ENCODE data around the gene FGR. TPM values are rescaled to one million over a fixed set of nuclear protein-coding genes. Genes with fewer than 3 reads are reported as not detected.
"Not testable (repeated sequence)": the region's sequence is repeated elsewhere in the genome, so short reads cannot be mapped to it uniquely, and the experiment has no call there.

The FGR gene
- total RNA-seq, 1 donor from 2014 or later: 28.6 TPM

DNA sequence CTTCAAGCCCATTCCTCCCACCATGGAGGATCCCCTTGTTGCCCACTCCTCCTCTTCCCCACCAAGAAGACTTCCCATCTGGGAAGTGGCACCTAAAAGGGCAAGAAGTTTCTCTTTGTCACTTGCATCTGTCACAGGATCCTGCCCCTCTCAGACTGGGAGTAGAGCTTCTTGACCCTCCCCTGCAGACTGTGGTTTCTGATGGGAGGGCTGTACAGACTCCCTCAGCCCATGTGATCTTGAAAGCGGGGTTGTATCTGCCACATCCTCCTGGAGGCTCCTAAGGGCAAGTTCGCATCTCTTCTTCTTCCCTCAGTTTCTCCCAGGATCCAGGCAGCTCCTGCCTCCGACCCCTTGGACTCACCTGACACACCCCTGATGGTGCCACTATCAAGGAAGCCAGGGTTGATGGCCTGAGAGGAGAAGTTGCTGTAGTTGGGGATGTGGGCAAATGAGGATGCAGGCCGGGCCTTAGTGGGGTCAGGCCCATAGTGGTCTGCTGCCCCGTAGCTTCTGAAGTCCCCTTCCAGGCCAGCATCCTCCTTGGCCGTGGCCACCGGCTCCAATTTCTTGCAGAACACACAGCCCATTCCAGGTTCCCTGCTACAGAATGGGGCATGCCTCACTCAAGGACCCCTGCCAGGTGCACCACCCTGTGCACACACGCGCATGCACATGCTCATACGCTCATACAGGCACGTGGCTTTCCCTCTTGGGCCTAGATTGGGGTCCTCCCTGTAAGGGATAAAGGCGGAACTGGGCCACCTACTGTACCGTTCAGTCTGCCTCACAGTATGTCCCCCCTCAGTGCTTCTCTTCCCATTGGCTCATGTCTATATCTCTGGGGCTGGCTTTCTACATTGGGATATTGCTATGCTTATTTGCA, 11.4 kb downstream of the FGR start:
- POLR2A ChIA-PET: interaction anchor here (0.8 to 15.1 kb wide), 4 partner anchors 13 to 102 kb away, joined by 3 to 271 read pairs (median 9); partner anchors contain the start of genes AHDC1 and FAM76A
- DNase-seq (no peak), ATAC-seq (ENCODE audit: low read depth) (no peak)
- peaks cover 32% of the 10 kb centered on the region for H3K4me1 Mint-ChIP-seq
- H3K4me3 Mint-ChIP-seq: no peak overlapping the region
- intact Hi-C loops (cut with micrococcal nuclease): no loop called here
- TF ChIP-seq, protein P1, sequence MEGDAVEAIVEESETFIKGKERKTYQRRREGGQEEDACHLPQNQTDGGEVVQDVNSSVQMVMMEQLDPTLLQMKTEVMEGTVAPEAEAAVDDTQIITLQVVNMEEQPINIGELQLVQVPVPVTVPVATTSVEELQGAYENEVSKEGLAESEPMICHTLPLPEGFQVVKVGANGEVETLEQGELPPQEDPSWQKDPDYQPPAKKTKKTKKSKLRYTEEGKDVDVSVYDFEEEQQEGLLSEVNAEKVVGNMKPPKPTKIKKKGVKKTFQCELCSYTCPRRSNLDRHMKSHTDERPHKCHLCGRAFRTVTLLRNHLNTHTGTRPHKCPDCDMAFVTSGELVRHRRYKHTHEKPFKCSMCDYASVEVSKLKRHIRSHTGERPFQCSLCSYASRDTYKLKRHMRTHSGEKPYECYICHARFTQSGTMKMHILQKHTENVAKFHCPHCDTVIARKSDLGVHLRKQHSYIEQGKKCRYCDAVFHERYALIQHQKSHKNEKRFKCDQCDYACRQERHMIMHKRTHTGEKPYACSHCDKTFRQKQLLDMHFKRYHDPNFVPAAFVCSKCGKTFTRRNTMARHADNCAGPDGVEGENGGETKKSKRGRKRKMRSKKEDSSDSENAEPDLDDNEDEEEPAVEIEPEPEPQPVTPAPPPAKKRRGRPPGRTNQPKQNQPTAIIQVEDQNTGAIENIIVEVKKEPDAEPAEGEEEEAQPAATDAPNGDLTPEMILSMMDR (IDR thresholded peaks at IDR 0.05): no peak
- H3K27me3 Mint-ChIP-seq: no peaks in the 10 kb centered on the region
- H3K36me3 Mint-ChIP-seq (ENCODE audit: low read depth): peaks cover 32% of the 10 kb centered on the region
- H3K27ac Mint-ChIP-seq: peak overlapping the region; percentile 56
- CTCF ChIA-PET: no interaction called here
- no peaks in the 10 kb centered on the region for H3K9me3 Mint-ChIP-seq

DNA sequence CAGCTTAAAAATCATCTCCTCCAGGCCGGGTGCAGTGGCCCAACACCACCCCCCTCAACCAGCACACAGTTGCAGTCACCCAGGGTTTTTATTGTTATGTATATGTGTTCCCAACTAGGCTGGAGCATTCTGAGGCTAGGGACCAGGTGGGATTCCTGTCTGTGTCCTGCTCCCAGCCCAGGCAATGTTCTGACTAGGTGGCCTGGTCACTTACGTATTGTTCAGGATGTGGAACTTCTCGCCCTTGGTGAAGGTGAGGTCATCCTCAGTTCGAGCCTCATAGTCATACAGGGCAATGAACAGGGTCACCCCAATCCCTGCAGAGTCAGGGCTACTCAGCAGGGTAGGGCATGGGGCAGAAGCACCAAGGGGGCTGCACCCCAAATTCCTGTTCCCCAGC, 12.2 kb downstream of the FGR start:
- Mint-ChIP-seq H3K27ac (no peak overlapping the region), H3K9me3 (no peaks in the 10 kb centered on the region), H3K4me1 (peaks cover 32% of the 10 kb centered on the region), H3K27me3 (no peaks in the 10 kb centered on the region), H3K4me3 (no peak overlapping the region), H3K36me3 (ENCODE audit: low read depth) (peaks cover 36% of the 10 kb centered on the region)
- intact Hi-C loops (cut with micrococcal nuclease): no loop called here
- ATAC-seq (ENCODE audit: low read depth) (no peak), DNase-seq (no peak)
- POLR2A ChIA-PET: interaction anchor here (0.8 to 15.1 kb wide), 3 partner anchors 12 to 103 kb away, joined by 3 to 271 read pairs (median 11); partner anchors contain the start of gene FAM76A
- TF ChIP-seq, protein P1 (IDR thresholded peaks at IDR 0.05): no peak
- CTCF ChIA-PET: no interaction called here

DNA sequence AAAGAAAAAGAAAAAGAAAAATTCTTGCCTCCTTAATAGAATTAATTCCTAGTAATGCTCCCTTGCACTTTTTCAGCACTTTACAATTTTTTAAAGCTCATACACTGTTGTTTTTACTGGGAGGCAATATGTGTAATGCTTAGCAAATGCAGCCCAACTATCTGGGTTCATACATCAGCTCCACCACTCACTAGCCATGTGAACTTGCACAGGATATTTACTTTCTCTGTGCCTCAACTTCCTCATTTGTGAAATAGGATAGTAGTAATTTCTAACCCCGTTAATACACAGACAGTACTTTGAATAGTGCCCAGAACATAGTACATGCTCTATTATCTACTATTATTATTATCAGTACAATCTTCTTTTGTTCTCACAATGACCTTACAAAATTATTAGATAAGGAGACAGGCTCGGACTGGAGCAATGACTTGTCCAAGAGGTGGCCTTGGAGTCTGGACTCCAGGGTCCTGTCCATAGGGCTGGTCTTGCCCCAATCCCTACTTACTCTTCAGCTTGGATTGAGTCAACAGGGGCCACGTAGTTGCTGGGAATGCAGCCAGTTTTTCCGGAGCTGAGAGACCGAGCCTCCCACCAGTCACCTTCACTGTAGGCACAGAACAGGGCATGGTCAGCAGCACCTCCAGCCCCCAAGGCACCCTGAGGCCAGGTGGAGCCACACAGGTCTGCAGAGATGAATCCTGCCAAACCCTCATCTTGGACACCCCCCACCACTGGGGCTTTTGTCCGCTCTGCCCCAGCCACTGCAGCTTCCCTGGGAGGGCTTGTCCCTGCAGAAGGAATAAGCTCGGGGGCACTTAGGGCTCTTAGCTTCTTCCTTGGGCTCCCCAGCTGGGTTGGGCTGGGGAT, 13.7 kb downstream of the FGR start:
- Mint-ChIP-seq H3K9me3 (no peaks in the 10 kb centered on the region), H3K4me1 (peaks cover 37% of the 10 kb centered on the region), H3K27me3 (no peaks in the 10 kb centered on the region), H3K27ac (peak overlapping the region; percentile 62), H3K4me3 (no peak overlapping the region), H3K36me3 (ENCODE audit: low read depth) (peaks cover 50% of the 10 kb centered on the region)
- CTCF ChIA-PET: interaction anchor here (2.0 kb wide), 1 partner anchor 41 kb away, joined by 5 read pairs; no protein-coding TSS in a partner anchor
- TF ChIP-seq, protein P1 (IDR thresholded peaks at IDR 0.05): no peak
- DNase-seq: no peak
- POLR2A ChIA-PET: interaction anchor here (0.7 to 15.1 kb wide), 11 partner anchors 9 to 511 kb away, joined by 3 to 271 read pairs (median 6); no protein-coding TSS in a partner anchor
- intact Hi-C loops (cut with micrococcal nuclease): no loop called here
- no peak for ATAC-seq (ENCODE audit: low read depth)

DNA sequence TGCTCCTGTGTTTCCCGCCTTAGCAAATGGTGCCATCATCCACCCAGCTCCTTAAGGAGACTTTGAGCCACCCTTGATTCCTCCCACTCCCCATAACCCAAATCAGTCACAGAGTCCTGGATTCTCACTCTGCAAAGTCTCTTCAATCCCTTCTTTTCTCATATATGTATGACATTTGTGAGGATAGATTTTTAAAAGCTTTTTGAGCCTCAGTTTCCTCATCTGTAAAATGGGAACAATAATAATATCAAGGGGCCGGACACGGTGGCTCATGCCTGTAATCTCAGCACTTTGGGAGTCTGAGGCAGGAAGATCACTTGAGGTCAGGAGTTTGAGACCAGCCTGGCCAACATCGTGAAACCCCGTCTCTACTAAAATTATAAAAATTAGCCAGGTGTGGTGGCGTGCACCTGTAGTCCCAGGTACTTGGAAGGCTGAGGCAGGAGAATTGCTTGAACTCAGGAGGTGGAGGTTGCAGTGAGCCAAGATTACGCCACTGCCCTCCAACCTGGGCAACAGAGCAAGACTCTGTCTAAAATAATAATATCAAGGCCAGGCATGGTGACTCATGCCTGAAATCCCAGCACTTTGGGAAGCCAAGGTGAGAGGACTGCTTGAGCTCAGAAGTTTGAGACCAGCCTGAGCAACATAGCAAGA, 15.1 kb downstream of the FGR start:
- DNase-seq; H3K9me3 Mint-ChIP-seq; ATAC-seq (ENCODE audit: low read depth); H3K27me3 Mint-ChIP-seq; intact Hi-C loops (cut with micrococcal nuclease); H3K4me3 Mint-ChIP-seq: not testable (repeated sequence)
- H3K4me1 Mint-ChIP-seq: peaks cover 39% of the 10 kb centered on the region
- peaks cover 62% of the 10 kb centered on the region for H3K36me3 Mint-ChIP-seq (ENCODE audit: low read depth)
- ChIA-PET CTCF (interaction anchor here (0.6 to 2.0 kb wide), 3 partner anchors 18 to 217 kb away, joined by 3 to 5 read pairs (median 5); no protein-coding TSS in a partner anchor), POLR2A (interaction anchor here (0.5 to 2.1 kb wide), 5 partner anchors 9 to 43 kb away, joined by 3 to 8 read pairs (median 6); no protein-coding TSS in a partner anchor)
- peak overlapping the region; percentile 3 for H3K27ac Mint-ChIP-seq

All from activated B cell treated with CpG ODN at 0.5 μM for 24 hours (primary cell).